C4-2B (cell line): ENCODE data around the gene ZKSCAN2.

Experiments
- H3K27ac ChIP-seq: fragments of 450-650 bp; 2 replicates; pipeline ENCODE4 v1.5.1; 2017
- ZFX ChIP-seq: fragments of 450-650 bp; IDR thresholded peaks from 2 replicates; pipeline ENCODE4 v1.6.1; 2017
- TF ChIP-seq, protein P1 (sequence below): fragments of 450-650 bp; conservative IDR thresholded peaks from 2 replicates; pipeline ENCODE4 v1.5.1; 2017; ENCODE audit warnings: mild to moderate bottlenecking

ZKSCAN2 gene

DNA sequence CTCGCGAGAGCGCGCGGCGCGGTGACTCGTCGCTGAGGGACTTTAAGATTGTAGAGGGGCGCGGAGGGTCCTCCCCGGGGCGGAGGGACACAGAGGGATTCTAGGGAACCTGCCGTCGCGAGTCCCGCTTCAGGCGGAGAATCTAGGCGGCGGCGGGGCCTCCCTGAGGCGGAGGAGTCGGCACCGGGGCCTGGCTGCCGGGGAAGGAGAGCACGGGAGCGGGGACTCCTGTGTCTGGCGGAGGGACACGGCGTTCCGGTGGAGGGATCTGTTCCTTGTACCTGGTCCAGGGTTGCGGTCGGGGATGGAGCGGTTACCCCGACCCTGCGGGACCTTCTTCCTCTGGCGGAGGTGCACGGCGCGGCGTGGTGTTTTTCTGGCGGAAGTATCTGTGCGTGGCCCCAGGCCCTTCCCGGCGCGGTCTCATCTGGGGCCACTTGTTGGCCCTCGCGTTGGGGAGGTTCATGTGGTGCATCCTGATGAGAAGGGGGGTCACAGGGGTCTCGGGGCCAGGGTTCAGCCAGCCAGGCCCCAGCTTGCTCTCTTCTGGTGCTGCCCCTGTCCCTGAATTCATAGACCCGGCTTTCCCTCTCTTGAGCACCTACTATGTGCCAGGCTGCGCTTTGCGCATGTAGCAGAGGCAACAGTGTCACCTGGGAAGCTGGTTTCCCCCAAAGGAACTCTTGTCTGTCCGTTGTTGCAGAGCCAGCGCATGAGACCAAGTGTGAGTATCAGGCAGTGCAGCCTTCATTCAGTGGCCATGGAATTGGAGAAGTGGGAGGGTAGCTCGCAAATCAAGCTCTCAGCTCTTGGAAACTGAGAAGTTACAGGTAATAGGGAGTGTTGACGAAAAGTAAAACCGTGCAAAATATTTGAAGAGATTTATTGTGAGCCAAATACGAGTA, 563 bp upstream of the ZKSCAN2 start:
- peak overlapping the region; percentile 91 for H3K27ac ChIP-seq
- TF ChIP-seq ZFX: peak; percentile 75; the same call in 1 of the 2 replicates
- TF ChIP-seq, protein P1, sequence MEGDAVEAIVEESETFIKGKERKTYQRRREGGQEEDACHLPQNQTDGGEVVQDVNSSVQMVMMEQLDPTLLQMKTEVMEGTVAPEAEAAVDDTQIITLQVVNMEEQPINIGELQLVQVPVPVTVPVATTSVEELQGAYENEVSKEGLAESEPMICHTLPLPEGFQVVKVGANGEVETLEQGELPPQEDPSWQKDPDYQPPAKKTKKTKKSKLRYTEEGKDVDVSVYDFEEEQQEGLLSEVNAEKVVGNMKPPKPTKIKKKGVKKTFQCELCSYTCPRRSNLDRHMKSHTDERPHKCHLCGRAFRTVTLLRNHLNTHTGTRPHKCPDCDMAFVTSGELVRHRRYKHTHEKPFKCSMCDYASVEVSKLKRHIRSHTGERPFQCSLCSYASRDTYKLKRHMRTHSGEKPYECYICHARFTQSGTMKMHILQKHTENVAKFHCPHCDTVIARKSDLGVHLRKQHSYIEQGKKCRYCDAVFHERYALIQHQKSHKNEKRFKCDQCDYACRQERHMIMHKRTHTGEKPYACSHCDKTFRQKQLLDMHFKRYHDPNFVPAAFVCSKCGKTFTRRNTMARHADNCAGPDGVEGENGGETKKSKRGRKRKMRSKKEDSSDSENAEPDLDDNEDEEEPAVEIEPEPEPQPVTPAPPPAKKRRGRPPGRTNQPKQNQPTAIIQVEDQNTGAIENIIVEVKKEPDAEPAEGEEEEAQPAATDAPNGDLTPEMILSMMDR: no peak

DNA sequence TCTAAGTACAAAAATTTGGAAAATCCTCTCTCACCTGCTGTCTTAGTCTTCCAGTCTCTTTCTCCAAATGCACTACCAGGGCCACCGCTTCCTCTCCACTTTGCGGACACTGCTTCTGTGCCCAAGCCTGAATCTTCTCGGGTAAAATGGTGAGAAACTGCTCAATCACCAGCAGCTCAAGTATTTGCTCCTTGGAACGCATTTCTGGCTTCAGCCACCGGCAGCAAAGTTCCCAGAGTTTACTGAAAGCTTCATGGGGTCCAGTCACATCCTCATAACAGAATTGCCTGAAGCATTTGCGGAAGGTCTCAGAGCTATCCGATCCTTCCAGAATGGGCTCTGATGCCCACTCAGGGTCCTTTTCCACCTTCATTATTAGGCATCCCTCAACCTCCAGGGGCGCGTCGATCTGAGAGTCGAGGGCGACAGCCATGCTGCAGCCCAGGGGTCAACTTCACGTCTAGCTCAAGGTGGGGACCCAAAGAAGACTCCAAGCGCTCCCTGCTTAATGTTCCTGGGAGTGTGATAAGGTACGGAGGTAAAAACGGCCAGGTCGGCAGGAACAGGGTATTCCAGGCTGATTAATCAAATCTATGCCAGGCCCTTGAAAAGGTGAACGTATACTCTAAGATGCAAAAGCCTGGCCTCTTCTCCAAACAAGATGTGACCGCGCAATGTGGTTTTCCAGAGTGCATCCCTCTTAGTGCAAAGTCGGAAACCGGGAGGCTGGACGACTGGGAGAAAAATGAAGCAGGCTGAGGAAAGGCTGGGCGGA, 763 bp downstream of the ZKSCAN2 start:
- no peak for TF ChIP-seq ZFX
- TF ChIP-seq, protein P1: no peak; the same call in 1 of the 2 replicates
- peak overlapping the region; percentile 91 for H3K27ac ChIP-seq

- no peak for TF ChIP-seq ZFX
- TF ChIP-seq, protein P1: no peak
- no peak overlapping the region for H3K27ac ChIP-seq
These were observed 4.3 kb downstream of the ZKSCAN2 start for GRCh38 chr16:25253322-25253721.

GRCh38 chr16:25250467-25250866, 7.2 kb downstream of the ZKSCAN2 start:
- no peak overlapping the region for H3K27ac ChIP-seq
- TF ChIP-seq ZFX: no peak
- TF ChIP-seq, protein P1: no peak

- no peak overlapping the region for H3K27ac ChIP-seq
- TF ChIP-seq ZFX: no peak
- TF ChIP-seq, protein P1: no peak
These were observed 21.7 kb downstream of the ZKSCAN2 start for GRCh38 chr16:25235991-25236390.

DNA sequence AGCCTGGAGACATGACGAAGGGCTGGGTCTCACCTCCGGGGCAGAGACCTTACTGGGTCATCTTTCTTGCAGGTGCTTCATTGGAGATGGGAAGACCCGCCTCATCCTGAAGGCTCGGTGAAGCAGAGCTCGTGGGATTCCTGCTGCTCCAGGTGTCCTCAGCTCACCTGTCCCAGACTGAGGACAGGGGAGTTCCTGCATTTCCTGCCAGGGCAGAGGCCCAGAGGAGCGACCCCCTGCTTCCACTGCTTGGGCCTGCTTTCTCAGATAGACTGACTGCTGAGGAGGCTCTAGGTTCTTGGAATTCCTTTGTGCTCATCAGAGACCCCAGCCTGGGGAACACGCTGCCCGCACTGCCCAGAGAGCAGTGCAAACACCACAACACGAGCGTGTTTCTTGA, 29.3 kb downstream of the ZKSCAN2 start:
- TF ChIP-seq, protein P1: no peak
- TF ChIP-seq ZFX: no peak
- H3K27ac ChIP-seq: no peak overlapping the region
